ENCODE results near the gene SNX7. TPM values are rescaled to one million over a fixed set of nuclear protein-coding genes. Genes with fewer than 3 reads are reported as not detected.

SNX7 gene
- total RNA-seq, 4 donors from 2014 or later: 6.7 to 78.7 (median 25.8) TPM

GRCh38 chr1:98735756-98736155 is 74.2 kb downstream of the SNX7 start:
- H3K36me3 ChIP-seq: no peaks in the 10 kb centered on the region
- no peak overlapping the region for H3K4me3 ChIP-seq
- intact Hi-C loops (cut with DNase I; ENCODE audit: low total_unique reads): no loop called here
- no peaks in the 10 kb centered on the region for H3K27me3 ChIP-seq
- H3K4me1 ChIP-seq: no peaks in the 10 kb centered on the region
- no peak overlapping the region for H3K27ac ChIP-seq
- DNase-seq: no peak
- TF ChIP-seq, protein P1, sequence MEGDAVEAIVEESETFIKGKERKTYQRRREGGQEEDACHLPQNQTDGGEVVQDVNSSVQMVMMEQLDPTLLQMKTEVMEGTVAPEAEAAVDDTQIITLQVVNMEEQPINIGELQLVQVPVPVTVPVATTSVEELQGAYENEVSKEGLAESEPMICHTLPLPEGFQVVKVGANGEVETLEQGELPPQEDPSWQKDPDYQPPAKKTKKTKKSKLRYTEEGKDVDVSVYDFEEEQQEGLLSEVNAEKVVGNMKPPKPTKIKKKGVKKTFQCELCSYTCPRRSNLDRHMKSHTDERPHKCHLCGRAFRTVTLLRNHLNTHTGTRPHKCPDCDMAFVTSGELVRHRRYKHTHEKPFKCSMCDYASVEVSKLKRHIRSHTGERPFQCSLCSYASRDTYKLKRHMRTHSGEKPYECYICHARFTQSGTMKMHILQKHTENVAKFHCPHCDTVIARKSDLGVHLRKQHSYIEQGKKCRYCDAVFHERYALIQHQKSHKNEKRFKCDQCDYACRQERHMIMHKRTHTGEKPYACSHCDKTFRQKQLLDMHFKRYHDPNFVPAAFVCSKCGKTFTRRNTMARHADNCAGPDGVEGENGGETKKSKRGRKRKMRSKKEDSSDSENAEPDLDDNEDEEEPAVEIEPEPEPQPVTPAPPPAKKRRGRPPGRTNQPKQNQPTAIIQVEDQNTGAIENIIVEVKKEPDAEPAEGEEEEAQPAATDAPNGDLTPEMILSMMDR (IDR thresholded peaks at IDR 0.05): no peak
- TF ChIP-seq POLR2A (IDR thresholded peaks at IDR 0.05): no peak
- H3K9me3 ChIP-seq: no peaks in the 10 kb centered on the region

- TF ChIP-seq, protein P1 (IDR thresholded peaks at IDR 0.05): no peak
- TF ChIP-seq POLR2A (IDR thresholded peaks at IDR 0.05): no peak
- H3K4me3 ChIP-seq: no peak overlapping the region
- no peaks in the 10 kb centered on the region for H3K9me3 ChIP-seq
- intact Hi-C loops (cut with DNase I; ENCODE audit: low total_unique reads): no loop called here
- H3K27me3 ChIP-seq: no peaks in the 10 kb centered on the region
- H3K27ac ChIP-seq: no peak overlapping the region
- no peak for DNase-seq
- no peaks in the 10 kb centered on the region for H3K36me3 ChIP-seq
- no peaks in the 10 kb centered on the region for H3K4me1 ChIP-seq
Observed at GRCh38 chr1:98737835-98738234, 76.3 kb downstream of the SNX7 start.

GRCh38 chr1:98739762-98740161 is 78.2 kb downstream of the SNX7 start:
- Histone ChIP-seq H3K4me1 (no peaks in the 10 kb centered on the region), H3K9me3 (no peaks in the 10 kb centered on the region), H3K36me3 (no peaks in the 10 kb centered on the region), H3K27me3 (no peaks in the 10 kb centered on the region), H3K4me3 (no peak overlapping the region), H3K27ac (no peak overlapping the region)
- DNase-seq: no peak
- intact Hi-C loops (cut with DNase I; ENCODE audit: low total_unique reads): no loop called here
- TF ChIP-seq POLR2A (IDR thresholded peaks at IDR 0.05): no peak
- TF ChIP-seq, protein P1 (IDR thresholded peaks at IDR 0.05): no peak

DNA sequence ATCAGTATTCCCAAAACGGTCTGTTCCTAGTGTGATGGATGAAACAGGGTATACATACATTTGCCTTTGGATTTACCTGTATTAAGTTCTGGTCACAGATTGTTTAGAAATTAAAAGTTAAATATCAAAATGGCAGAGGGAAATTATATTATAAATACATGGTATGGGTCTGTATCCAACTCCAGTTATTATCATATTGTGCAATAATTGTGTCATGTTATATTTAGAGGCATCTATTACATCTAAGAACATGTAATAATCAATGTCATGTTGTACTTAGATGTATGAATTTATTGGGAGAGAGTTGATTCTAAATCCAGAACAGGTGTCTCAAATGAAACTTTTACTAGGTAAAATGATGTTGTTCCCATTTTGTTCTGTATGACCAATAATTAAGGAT is 79.6 kb downstream of the SNX7 start:
- TF ChIP-seq, protein P1 (IDR thresholded peaks at IDR 0.05): no peak
- TF ChIP-seq POLR2A (IDR thresholded peaks at IDR 0.05): no peak
- intact Hi-C loops (cut with DNase I; ENCODE audit: low total_unique reads): no loop called here
- DNase-seq: no peak

DNA sequence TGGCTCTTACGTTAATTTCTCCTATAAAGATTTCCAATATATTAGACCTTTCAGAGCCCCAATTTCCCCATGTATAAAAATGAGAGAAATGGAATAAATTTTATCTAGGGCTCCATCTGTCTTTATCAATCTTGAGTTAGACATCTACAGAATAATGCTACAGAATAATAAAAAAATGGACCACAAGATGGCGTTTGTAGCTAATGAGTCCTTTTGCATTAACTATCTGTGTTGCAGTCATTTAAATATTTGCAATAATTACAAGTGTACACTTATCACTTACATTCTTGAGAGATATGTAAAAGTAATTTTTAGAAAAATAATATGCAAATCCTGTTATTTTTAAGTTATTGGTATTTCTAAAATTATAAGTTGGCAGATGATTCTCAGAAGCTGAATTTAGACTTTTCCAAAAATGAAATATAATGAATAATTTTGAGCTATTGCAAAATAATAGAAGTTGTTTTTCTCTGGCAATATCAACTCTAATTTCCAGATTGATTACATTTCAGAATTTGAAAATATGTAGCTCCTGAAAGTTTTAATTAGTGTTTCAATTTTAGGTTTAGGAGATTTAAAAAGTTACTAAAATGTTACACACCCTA is 87.7 kb downstream of the SNX7 start:
- H3K9me3 ChIP-seq: no peaks in the 10 kb centered on the region
- no peaks in the 10 kb centered on the region for H3K27me3 ChIP-seq

More for the DNA sequence above, 79.6 kb downstream of the SNX7 start:
- no peak overlapping the region for H3K27ac ChIP-seq
- no peaks in the 10 kb centered on the region for H3K36me3 ChIP-seq
- H3K4me3 ChIP-seq: no peak overlapping the region
- no peaks in the 10 kb centered on the region for H3K4me1 ChIP-seq
- no peaks in the 10 kb centered on the region for H3K9me3 ChIP-seq
- H3K27me3 ChIP-seq: no peaks in the 10 kb centered on the region

More for the DNA sequence above, 87.7 kb downstream of the SNX7 start:
- H3K4me3 ChIP-seq: no peak overlapping the region
- intact Hi-C loops (cut with DNase I; ENCODE audit: low total_unique reads): no loop called here
- H3K27ac ChIP-seq: no peak overlapping the region
- H3K36me3 ChIP-seq: no peaks in the 10 kb centered on the region
- DNase-seq: no peak
- no peaks in the 10 kb centered on the region for H3K4me1 ChIP-seq
- no peak for TF ChIP-seq POLR2A (IDR thresholded peaks at IDR 0.05)
- TF ChIP-seq, protein P1 (IDR thresholded peaks at IDR 0.05): peak in 2 of 4 experiments; percentile 4 to 6

Data from uterus (tissue), 4 donors.